DND-41 (cell line): ENCODE results near the gene TMEM242.

Experiments used
- ATAC-seq: fragments of 200-7000 bp; cut with Tn5 transposase; 3 replicates; pipeline ENCODE4 v1.9.1; 2021; ENCODE audit warnings: low read depth; ENCODE audit not compliant: insufficient read depth
- DNase-seq: peaks from one replicate; pipeline ENCODE4 v3.0.0-alpha.2; 2020
- H2AFZ ChIP-seq: 2 replicates; pipeline ENCODE4 v1.6.0; 2012; ENCODE audit warnings: low read depth, low read length
- H3K27ac ChIP-seq: 2 replicates; pipeline ENCODE4 v1.5.1; 2012; ENCODE audit warnings: low read length, inconsistent platforms
- H3K27me3 ChIP-seq: fragments of 200-600 bp; sonication (generic); 2 replicates; pipeline ENCODE4 v1.6.0; 2012; ENCODE audit warnings: low read length, mild to moderate bottlenecking, inconsistent platforms; ENCODE audit not compliant: insufficient read depth, poor library complexity
- H3K36me3 ChIP-seq: 2 replicates; pipeline ENCODE4 v1.5.1; 2012; ENCODE audit warnings: low read length, inconsistent platforms; ENCODE audit not compliant: insufficient read depth
- H3K4me1 ChIP-seq: 2 replicates; pipeline ENCODE4 v1.5.1; 2012; ENCODE audit warnings: mild to moderate bottlenecking, low read length; ENCODE audit not compliant: insufficient read depth
- H3K4me2 ChIP-seq: 2 replicates; pipeline ENCODE4 v1.6.0; 2012; ENCODE audit warnings: mild to moderate bottlenecking, moderate library complexity, low read length, inconsistent platforms; ENCODE audit not compliant: insufficient read depth
- H3K4me3 ChIP-seq, 2 experiments: fragments of 200-600 bp in 1 of 2; shearing (Covaris generic) in 1 of 2; 2 replicates each; pipeline ENCODE4 v1.5.1; 2012 to 2016; ENCODE audit warnings: inconsistent platforms in 2 of 2, low read length in 2 of 2, mild to moderate bottlenecking in 2 of 2, low read depth in 1 of 2, moderate library complexity in 1 of 2
- H3K79me2 ChIP-seq: 2 replicates; pipeline ENCODE4 v1.6.0; 2012; ENCODE audit warnings: low read length, inconsistent platforms; ENCODE audit not compliant: insufficient read depth
- H3K9ac ChIP-seq: 2 replicates; pipeline ENCODE4 v1.6.0; 2012; ENCODE audit warnings: low read depth, mild to moderate bottlenecking, inconsistent platforms, low read length, moderate library complexity
- H3K9me3 ChIP-seq: 2 replicates; pipeline ENCODE4 v1.5.1; 2012; ENCODE audit warnings: low read length, moderate library complexity, mild to moderate bottlenecking, inconsistent platforms; ENCODE audit not compliant: insufficient read depth, severe bottlenecking
- H4K20me1 ChIP-seq: 2 replicates; pipeline ENCODE4 v1.6.0; 2012; ENCODE audit warnings: low read length; ENCODE audit not compliant: insufficient read depth
- EZH2 ChIP-seq: IDR thresholded peaks from 3 replicates; pipeline ENCODE4 v1.6.1; 2012; ENCODE audit warnings: borderline replicate concordance, low read depth, mild to moderate bottlenecking, moderate library complexity, low read length, inconsistent platforms; ENCODE audit not compliant: severe bottlenecking
- TF ChIP-seq, protein P1 (sequence below): IDR thresholded peaks from 2 replicates; pipeline ENCODE4 v1.5.1; 2012; ENCODE audit warnings: borderline replicate concordance, low read length, moderate library complexity, mild to moderate bottlenecking; ENCODE audit not compliant: poor library complexity, severe bottlenecking; ENCODE audit errors: extremely low read depth

The TMEM242 gene

DNA sequence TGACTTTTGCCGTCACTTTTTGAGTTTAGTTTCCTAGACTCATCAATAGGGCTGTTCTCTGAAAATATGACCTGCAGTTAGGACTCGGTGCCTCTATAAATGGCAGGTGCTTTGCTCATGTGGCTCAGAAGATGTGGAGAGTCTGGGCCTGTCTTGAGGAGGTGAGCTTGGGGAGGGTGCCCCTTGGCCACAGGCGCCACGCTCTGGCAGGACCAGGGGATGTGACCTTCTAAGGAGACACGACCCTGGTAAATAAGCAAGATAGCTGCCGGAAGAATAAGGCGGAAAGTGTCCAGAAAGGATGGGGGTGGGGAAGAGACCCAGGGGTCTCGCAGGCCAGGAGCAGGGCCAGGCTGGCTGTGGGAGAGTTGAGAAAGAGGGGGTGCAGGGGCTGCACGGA lies 46.6 kb downstream of the TMEM242 start:
- DNase-seq (no peak), ATAC-seq (no peak)
- H3K27me3 ChIP-seq, result peaks cover 21% of the 10 kb centered on the region
- H3K4me1 ChIP-seq, result peaks cover 20% of the 10 kb centered on the region
- no peaks in the 10 kb centered on the region for H3K9me3 ChIP-seq
- no peaks in the 10 kb centered on the region for H3K79me2 ChIP-seq
- TF ChIP-seq, protein P1, sequence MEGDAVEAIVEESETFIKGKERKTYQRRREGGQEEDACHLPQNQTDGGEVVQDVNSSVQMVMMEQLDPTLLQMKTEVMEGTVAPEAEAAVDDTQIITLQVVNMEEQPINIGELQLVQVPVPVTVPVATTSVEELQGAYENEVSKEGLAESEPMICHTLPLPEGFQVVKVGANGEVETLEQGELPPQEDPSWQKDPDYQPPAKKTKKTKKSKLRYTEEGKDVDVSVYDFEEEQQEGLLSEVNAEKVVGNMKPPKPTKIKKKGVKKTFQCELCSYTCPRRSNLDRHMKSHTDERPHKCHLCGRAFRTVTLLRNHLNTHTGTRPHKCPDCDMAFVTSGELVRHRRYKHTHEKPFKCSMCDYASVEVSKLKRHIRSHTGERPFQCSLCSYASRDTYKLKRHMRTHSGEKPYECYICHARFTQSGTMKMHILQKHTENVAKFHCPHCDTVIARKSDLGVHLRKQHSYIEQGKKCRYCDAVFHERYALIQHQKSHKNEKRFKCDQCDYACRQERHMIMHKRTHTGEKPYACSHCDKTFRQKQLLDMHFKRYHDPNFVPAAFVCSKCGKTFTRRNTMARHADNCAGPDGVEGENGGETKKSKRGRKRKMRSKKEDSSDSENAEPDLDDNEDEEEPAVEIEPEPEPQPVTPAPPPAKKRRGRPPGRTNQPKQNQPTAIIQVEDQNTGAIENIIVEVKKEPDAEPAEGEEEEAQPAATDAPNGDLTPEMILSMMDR, result no peak
- TF ChIP-seq EZH2, result no peak
- no peak overlapping the region for H3K4me3 ChIP-seq
- H3K36me3 ChIP-seq, result no peaks in the 10 kb centered on the region
- H4K20me1 ChIP-seq, result no peaks in the 10 kb centered on the region; the same call in 1 of the 2 replicates
- H3K27ac ChIP-seq, result no peak overlapping the region
- H2AFZ ChIP-seq, result no peak overlapping the region
- H3K4me2 ChIP-seq, result no peak overlapping the region
- H3K9ac ChIP-seq, result no peak overlapping the region

DNA sequence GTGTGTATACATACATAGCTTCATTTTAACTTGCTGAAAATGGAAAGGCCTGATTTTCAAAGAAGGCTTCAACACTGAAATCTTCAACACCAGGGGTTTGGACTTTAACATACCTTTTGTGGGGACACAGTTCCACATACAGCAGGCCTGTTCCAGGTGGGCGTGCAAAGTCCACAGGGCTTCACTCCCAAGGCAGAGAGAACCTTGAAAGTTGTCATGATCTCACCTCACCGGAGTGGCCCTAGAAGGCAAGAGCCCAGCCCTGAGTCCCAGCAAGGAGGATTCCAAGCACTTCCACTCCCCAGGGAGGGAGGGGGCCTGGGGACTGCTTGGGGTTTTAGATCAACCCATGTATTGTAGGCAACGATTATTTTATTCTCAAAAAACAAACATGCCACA lies 47.2 kb downstream of the TMEM242 start:
- no peak for TF ChIP-seq EZH2
- TF ChIP-seq, protein P1, result no peak
- Histone ChIP-seq H4K20me1 (no peaks in the 10 kb centered on the region; the same call in 1 of the 2 replicates), H3K4me2 (no peak overlapping the region), H2AFZ (no peak overlapping the region), H3K4me1 (peaks cover 20% of the 10 kb centered on the region), H3K27ac (no peak overlapping the region), H3K79me2 (no peaks in the 10 kb centered on the region), H3K36me3 (no peaks in the 10 kb centered on the region), H3K9ac (no peak overlapping the region), H3K9me3 (no peaks in the 10 kb centered on the region), H3K4me3 (no peak overlapping the region), H3K27me3 (peaks cover 21% of the 10 kb centered on the region)
- ATAC-seq (no peak), DNase-seq (no peak)

DNA sequence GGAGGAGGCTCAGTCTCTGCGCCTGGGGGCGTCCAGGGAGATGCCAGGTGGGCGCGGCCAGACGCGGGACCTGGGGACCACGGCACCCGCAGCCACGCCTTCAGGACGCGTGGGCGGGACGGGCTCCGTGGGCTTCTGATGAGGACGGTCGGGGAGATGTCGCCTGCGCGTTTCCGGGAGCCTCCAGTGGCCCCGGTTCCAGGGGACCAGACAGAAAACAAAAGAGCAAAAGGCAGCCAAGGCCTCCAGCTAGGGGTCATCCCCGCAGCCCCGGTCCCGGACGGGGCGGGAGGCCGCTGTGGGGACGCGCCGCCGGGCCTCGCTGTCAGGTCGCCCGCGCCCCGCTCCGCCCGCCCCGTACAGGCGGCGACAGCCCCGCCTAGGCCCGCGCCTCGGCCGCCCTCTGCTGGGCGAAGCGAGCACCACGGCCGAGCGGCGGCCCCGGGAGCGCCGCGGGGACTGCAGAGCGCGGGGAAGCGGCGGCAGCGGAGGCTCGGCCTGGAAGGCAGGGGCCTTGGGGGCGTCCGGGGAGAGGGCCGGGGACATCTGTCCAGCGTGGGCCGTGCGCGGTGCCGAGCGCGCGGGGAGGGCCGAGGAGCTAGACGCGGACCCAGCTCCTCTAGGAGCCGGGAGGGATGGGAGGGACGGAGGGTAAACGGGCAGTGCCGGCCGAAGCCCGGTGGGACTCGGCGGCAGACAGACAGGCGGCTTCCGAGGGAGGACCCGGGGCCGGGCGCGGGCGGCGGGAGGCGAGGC lies 48.7 kb downstream of the TMEM242 start:
- H3K9ac ChIP-seq, result peak overlapping the region; percentile 56
- peaks cover 20% of the 10 kb centered on the region for H3K4me1 ChIP-seq
- H3K27ac ChIP-seq, result no peak overlapping the region; the same call in 1 of the 2 replicates
- peak overlapping the region; percentile 73 for H2AFZ ChIP-seq
- DNase-seq (peak; percentile 71), ATAC-seq (peak; percentile 90)
- H3K4me2 ChIP-seq, result peak overlapping the region; percentile 96
- H3K4me3 ChIP-seq, result peak overlapping the region; percentile 12 to 82; a peak in 3 of 4 replicates
- H3K79me2 ChIP-seq, result no peaks in the 10 kb centered on the region
- no peaks in the 10 kb centered on the region for H3K36me3 ChIP-seq
- no peaks in the 10 kb centered on the region for H4K20me1 ChIP-seq
- no peak for TF ChIP-seq EZH2
- TF ChIP-seq, protein P1, result peak; percentile 82
- H3K27me3 ChIP-seq, result peaks cover 21% of the 10 kb centered on the region
- H3K9me3 ChIP-seq, result peaks cover 3% of the 10 kb centered on the region
